Measurements from ENCODE around the gene EGFL7.

Gene EGFL7

DNA sequence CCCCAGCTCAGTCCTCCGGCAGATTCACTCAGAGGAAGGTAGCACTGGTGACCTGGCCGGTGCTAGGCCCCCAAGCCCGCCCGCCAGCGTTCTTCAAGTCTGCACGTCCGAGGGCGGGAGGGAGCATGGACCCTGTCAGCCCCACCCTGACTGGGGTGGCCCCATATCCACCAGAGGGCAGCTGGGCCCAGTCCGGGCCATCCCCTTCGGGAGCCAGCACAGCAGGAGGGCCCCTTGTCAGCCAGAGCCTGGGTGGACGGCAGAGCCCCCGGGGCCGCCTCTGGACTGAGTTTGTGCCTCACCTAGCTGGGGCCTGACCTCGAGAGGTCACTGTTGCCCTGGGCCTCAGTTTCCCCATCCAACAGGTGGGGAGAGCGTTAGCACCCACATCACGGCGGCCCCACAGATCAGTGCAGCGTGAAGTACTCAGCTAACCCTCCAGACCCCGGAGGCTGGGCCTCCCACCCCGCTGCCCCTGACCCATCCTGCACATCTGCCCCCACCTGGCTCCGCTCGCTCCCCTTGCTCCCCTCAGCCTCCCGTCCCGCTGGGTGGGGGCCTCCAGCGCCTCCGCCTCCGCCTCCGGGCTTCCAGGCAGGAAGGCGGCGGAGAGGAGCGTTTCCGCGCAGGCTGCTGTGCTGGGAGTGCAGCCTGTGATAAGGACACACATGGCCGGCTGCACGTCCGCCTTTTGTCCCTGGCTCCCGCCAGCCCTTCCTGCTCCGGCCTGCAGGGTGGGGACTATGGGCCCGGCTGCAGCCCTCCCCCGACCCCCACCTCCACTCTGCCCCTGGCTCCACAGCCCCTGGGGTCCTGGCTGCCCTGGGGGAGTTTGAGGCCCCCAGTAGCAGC is 16.6 kb upstream of the EGFL7 start:
- H3K4ac ChIP-seq (ENCODE audit: low read depth, low read length), result no peak overlapping the region
- H2AK5ac ChIP-seq (ENCODE audit: low read length), result no peak overlapping the region
- no peak for DNase-seq
- no peak overlapping the region for H3K23ac ChIP-seq (ENCODE audit: low read length)
- H4K5ac ChIP-seq (ENCODE audit: low read length), result no peak overlapping the region
- H2BK15ac ChIP-seq (replicated peaks; ENCODE audit: low read depth), result no peak overlapping the region
- H2BK120ac ChIP-seq (ENCODE audit: low read depth, low read length), result no peak overlapping the region
- H3K4me3 ChIP-seq (ENCODE audit: low read length), result no peak overlapping the region
- H3K79me2 ChIP-seq (ENCODE audit: control insufficient read depth, insufficient read depth, low read length), result no peaks in the 10 kb centered on the region
- no peaks in the 10 kb centered on the region for H3K36me3 ChIP-seq (ENCODE audit: control insufficient read depth, insufficient read depth, low read length)
- no peaks in the 10 kb centered on the region for H3K4me1 ChIP-seq (ENCODE audit: control insufficient read depth, low read depth, low read length)
- no peak overlapping the region for H3K9ac ChIP-seq (ENCODE audit: low read length)
- no peak overlapping the region for H3K27ac ChIP-seq (ENCODE audit: low read depth, low read length)
- no peaks in the 10 kb centered on the region for H3K79me1 ChIP-seq (ENCODE audit: low read length)
- H3K4me2 ChIP-seq (ENCODE audit: low read length), result no peak overlapping the region
- no peaks in the 10 kb centered on the region for H3K27me3 ChIP-seq (ENCODE audit: insufficient read depth, low read length, poor library complexity)
- H4K8ac ChIP-seq (ENCODE audit: low read depth, low read length), result no peak overlapping the region
- peak overlapping the region; percentile 67 for H3K56ac ChIP-seq (ENCODE audit: low read length)
- H3K18ac ChIP-seq (ENCODE audit: low read length), result no peak overlapping the region
- no peak overlapping the region for H2BK5ac ChIP-seq (ENCODE audit: low read length)
- no CpG with 5 or more reads among the region's 40 CpGs for WGBS (ENCODE audit: extremely low coverage, insufficient coverage, low lambda C conversion rate)

DNA sequence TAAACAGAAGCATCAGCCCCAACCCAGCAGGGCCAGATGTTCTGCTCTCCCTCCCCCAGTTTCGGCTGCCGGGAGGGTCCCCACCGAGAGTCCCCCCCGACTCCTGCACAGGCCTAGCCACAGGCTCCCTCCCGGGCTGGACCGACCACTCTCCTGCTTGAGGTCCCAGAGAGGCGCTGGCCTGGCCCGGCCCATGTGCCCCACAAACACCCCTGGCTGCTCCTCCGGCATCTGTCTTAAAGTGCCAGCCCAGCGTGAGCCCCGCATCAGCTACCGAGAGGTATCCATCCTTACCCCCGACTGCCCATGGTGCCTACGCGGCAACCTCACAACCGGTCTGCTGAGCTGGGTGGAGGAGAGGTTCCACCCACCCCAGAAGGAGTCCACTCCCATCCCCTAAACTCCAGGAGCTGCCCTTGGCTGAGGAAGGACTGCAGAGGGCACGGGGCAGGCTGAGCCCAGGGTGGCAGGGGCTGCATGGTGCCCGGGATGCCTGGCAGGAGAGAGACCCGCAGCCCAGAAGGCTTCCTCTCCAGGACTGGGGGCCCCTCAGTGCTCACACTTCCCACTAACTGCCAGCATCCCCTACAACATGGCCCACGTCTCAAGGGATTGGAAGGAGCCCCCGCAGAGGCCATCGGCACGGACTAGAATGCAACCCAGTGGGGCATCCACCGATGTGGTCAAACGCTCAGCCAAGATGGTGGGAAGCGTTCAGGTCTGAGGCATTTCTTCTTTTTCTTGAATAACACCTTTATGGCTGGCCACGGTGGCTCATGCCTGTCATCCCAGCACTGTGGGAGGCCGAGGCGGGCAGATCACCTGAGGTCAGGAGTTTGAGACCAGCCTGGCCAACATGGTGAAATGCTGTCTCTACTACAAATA is 15.6 kb upstream of the EGFL7 start:
- no peak overlapping the region for H2BK15ac ChIP-seq (replicated peaks; ENCODE audit: low read depth)
- H3K4me2 ChIP-seq (ENCODE audit: low read length), result no peak overlapping the region
- H2BK120ac ChIP-seq (ENCODE audit: low read depth, low read length), result no peak overlapping the region
- no peak for DNase-seq
- H3K27me3 ChIP-seq (ENCODE audit: insufficient read depth, low read length, poor library complexity), result no peaks in the 10 kb centered on the region
- H3K4me3 ChIP-seq (ENCODE audit: low read length), result no peak overlapping the region
- no peak overlapping the region for H4K8ac ChIP-seq (ENCODE audit: low read depth, low read length)
- no peak overlapping the region for H3K27ac ChIP-seq (ENCODE audit: low read depth, low read length)
- no peaks in the 10 kb centered on the region for H3K79me1 ChIP-seq (ENCODE audit: low read length)
- no peak overlapping the region for H3K9ac ChIP-seq (ENCODE audit: low read length)
- H3K4ac ChIP-seq (ENCODE audit: low read depth, low read length), result no peak overlapping the region
- H3K23ac ChIP-seq (ENCODE audit: low read length), result no peak overlapping the region
- H3K56ac ChIP-seq (ENCODE audit: low read length), result no peak overlapping the region
- no peak overlapping the region for H2AK5ac ChIP-seq (ENCODE audit: low read length)
- no peak overlapping the region for H4K5ac ChIP-seq (ENCODE audit: low read length)
- no peak overlapping the region for H3K18ac ChIP-seq (ENCODE audit: low read length)
- no peaks in the 10 kb centered on the region for H3K4me1 ChIP-seq (ENCODE audit: control insufficient read depth, low read depth, low read length)
- no peaks in the 10 kb centered on the region for H3K36me3 ChIP-seq (ENCODE audit: control insufficient read depth, insufficient read depth, low read length)
- no peaks in the 10 kb centered on the region for H3K79me2 ChIP-seq (ENCODE audit: control insufficient read depth, insufficient read depth, low read length)
- no CpG with 5 or more reads among the region's 29 CpGs for WGBS (ENCODE audit: extremely low coverage, insufficient coverage, low lambda C conversion rate)
- no peak overlapping the region for H2BK5ac ChIP-seq (ENCODE audit: low read length)

DNA sequence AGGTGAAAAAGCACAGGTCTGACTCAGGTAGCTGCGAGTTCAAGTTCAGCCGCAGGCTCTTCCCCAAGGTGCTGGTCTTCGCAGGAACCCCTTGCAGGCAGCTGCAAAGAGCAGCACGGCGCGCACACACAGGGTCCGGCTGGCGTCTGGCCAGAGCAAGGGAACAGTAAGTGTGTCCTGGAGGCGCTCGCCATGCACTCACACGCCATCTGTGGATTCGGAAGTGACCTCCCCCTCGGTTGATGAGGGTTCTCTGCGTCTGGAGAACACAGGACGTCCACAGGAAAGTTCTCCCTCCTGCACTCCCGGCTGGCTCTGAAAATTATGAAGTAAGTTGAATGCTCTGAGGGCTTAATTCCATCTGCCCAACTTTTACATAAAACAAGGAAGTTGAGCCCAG is 14.0 kb upstream of the EGFL7 start:
- H3K4me1 ChIP-seq (ENCODE audit: control insufficient read depth, low read depth, low read length), result no peaks in the 10 kb centered on the region
- H4K8ac ChIP-seq (ENCODE audit: low read depth, low read length), result no peak overlapping the region
- no peaks in the 10 kb centered on the region for H3K79me2 ChIP-seq (ENCODE audit: control insufficient read depth, insufficient read depth, low read length)
- no peaks in the 10 kb centered on the region for H3K36me3 ChIP-seq (ENCODE audit: control insufficient read depth, insufficient read depth, low read length)
- no peak overlapping the region for H3K9ac ChIP-seq (ENCODE audit: low read length)
- no CpG with 5 or more reads among the region's 16 CpGs for WGBS (ENCODE audit: extremely low coverage, insufficient coverage, low lambda C conversion rate)
- no peak overlapping the region for H3K18ac ChIP-seq (ENCODE audit: low read length)
- no peak overlapping the region for H4K5ac ChIP-seq (ENCODE audit: low read length)
- no peak overlapping the region for H2BK15ac ChIP-seq (replicated peaks; ENCODE audit: low read depth)
- no peak overlapping the region for H3K56ac ChIP-seq (ENCODE audit: low read length)
- no peak overlapping the region for H3K4me3 ChIP-seq (ENCODE audit: low read length)
- H2AK5ac ChIP-seq (ENCODE audit: low read length), result no peak overlapping the region
- H2BK120ac ChIP-seq (ENCODE audit: low read depth, low read length), result no peak overlapping the region
- H3K79me1 ChIP-seq (ENCODE audit: low read length), result no peaks in the 10 kb centered on the region
- no peak overlapping the region for H3K4ac ChIP-seq (ENCODE audit: low read depth, low read length)
- no peak overlapping the region for H3K23ac ChIP-seq (ENCODE audit: low read length)
- no peak overlapping the region for H2BK5ac ChIP-seq (ENCODE audit: low read length)
- H3K27me3 ChIP-seq (ENCODE audit: insufficient read depth, low read length, poor library complexity), result no peaks in the 10 kb centered on the region
- no peak overlapping the region for H3K4me2 ChIP-seq (ENCODE audit: low read length)
- DNase-seq, result no peak
- H3K27ac ChIP-seq (ENCODE audit: low read depth, low read length), result no peak overlapping the region

DNA sequence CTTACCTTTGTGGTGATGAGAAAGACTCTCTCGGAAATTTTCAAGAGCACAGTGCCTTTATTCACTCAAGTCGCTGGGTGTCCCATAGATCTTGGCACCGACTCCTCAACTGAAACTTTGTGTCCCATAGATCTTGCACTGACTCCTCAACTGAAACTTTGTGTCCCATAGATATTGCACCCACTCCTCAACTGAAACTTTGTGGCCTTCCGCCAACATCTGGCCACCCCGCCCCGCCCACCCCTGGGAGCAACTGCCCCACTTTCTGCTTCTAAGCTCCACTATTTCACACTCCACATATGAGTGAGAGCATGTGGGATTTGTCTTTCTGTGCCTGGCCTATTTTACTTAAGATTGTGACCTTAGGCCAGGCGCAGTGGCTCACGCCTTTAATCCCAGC is 12.7 kb upstream of the EGFL7 start:
- H4K5ac ChIP-seq (ENCODE audit: low read length), result no peak overlapping the region
- no peaks in the 10 kb centered on the region for H3K27me3 ChIP-seq (ENCODE audit: insufficient read depth, low read length, poor library complexity)
- WGBS (ENCODE audit: extremely low coverage, insufficient coverage, low lambda C conversion rate), result no CpG with 5 or more reads among the region's 8 CpGs
- H2BK15ac ChIP-seq (replicated peaks; ENCODE audit: low read depth), result no peak overlapping the region
- no peak overlapping the region for H3K4ac ChIP-seq (ENCODE audit: low read depth, low read length)
- no peak overlapping the region for H3K27ac ChIP-seq (ENCODE audit: low read depth, low read length)
- no peaks in the 10 kb centered on the region for H3K36me3 ChIP-seq (ENCODE audit: control insufficient read depth, insufficient read depth, low read length)
- H3K4me2 ChIP-seq (ENCODE audit: low read length), result no peak overlapping the region
- no peak overlapping the region for H3K56ac ChIP-seq (ENCODE audit: low read length)
- H2BK5ac ChIP-seq (ENCODE audit: low read length), result no peak overlapping the region
- no peak overlapping the region for H2AK5ac ChIP-seq (ENCODE audit: low read length)
- H3K9ac ChIP-seq (ENCODE audit: low read length), result no peak overlapping the region
- H3K79me2 ChIP-seq (ENCODE audit: control insufficient read depth, insufficient read depth, low read length), result no peaks in the 10 kb centered on the region
- H3K18ac ChIP-seq (ENCODE audit: low read length), result no peak overlapping the region
- no peak overlapping the region for H2BK120ac ChIP-seq (ENCODE audit: low read depth, low read length)
- DNase-seq, result no peak
- no peaks in the 10 kb centered on the region for H3K79me1 ChIP-seq (ENCODE audit: low read length)
- no peak overlapping the region for H3K23ac ChIP-seq (ENCODE audit: low read length)
- no peak overlapping the region for H4K8ac ChIP-seq (ENCODE audit: low read depth, low read length)
- H3K4me3 ChIP-seq (ENCODE audit: low read length), result no peak overlapping the region
- no peaks in the 10 kb centered on the region for H3K4me1 ChIP-seq (ENCODE audit: control insufficient read depth, low read depth, low read length)

DNA sequence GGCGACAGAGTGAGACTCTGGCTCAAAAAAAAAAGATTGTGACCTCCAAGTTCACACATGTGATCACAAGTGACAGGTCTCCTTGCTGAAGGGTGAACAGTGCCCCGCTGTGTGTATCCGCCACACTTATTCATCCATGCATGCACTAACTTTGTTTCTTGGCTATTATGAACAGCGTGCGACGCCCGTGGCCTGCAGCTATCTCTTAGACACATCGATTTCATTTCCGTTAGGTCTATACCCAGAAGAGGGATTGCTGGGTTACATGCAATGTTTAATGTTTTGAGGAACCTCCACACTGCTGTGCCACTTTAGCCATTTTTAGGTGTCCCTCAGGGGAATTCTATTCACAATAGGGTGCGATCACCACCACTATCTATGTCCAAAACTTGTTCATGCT is 12.1 kb upstream of the EGFL7 start:
- Histone ChIP-seq H3K36me3 (ENCODE audit: control insufficient read depth, insufficient read depth, low read length) (no peaks in the 10 kb centered on the region), H2BK5ac (ENCODE audit: low read length) (no peak overlapping the region), H3K9ac (ENCODE audit: low read length) (no peak overlapping the region), H3K4me2 (ENCODE audit: low read length) (no peak overlapping the region), H3K27me3 (ENCODE audit: insufficient read depth, low read length, poor library complexity) (no peaks in the 10 kb centered on the region), H3K18ac (ENCODE audit: low read length) (no peak overlapping the region), H2BK15ac (replicated peaks; ENCODE audit: low read depth) (no peak overlapping the region), H3K23ac (ENCODE audit: low read length) (no peak overlapping the region), H3K27ac (ENCODE audit: low read depth, low read length) (no peak overlapping the region), H3K79me2 (ENCODE audit: control insufficient read depth, insufficient read depth, low read length) (no peaks in the 10 kb centered on the region), H4K5ac (ENCODE audit: low read length) (no peak overlapping the region), H3K4me3 (ENCODE audit: low read length) (no peak overlapping the region), H2AK5ac (ENCODE audit: low read length) (no peak overlapping the region), H3K4ac (ENCODE audit: low read depth, low read length) (no peak overlapping the region), H3K56ac (ENCODE audit: low read length) (no peak overlapping the region), H2BK120ac (ENCODE audit: low read depth, low read length) (no peak overlapping the region), H3K4me1 (ENCODE audit: control insufficient read depth, low read depth, low read length) (no peaks in the 10 kb centered on the region), H4K8ac (ENCODE audit: low read depth, low read length) (no peak overlapping the region), H3K79me1 (ENCODE audit: low read length) (no peaks in the 10 kb centered on the region)
- no peak for DNase-seq
- no CpG with 5 or more reads among the region's 10 CpGs for WGBS (ENCODE audit: extremely low coverage, insufficient coverage, low lambda C conversion rate)

All from mesendoderm (in vitro differentiated cells).